K562 (cell line): Measurements from ENCODE around the gene SDK1. TPM values are rescaled to one million over a fixed set of nuclear protein-coding genes. Genes with fewer than 3 reads are reported as not detected.

Source experiments
- ATAC-seq: fragments of 200-7000 bp; cut with Tn5 transposase; 3 replicates; pipeline ENCODE4 v1.9.1; 2020; ENCODE audit warnings: moderate library complexity
- BruUV-seq: library from RNA; stranded (reverse); fragments of 400-500 nt; replicated peaks from 2 replicates; lab custom pipeline; 2021; lab: Mats Ljungman, UMichigan
- CTCF ChIA-PET: fragments of 300-600 bp; formaldehyde crosslinking; extraction: SDS; loops from one replicate; lab custom pipeline; 2021; ENCODE audit warnings: low intra/inter-chr PET ratio; lab: Yijun Ruan, JAX
- POLR2A ChIA-PET: fragments of 300-600, 350-650 bp; sonication (Branson Sonifier 250); formaldehyde crosslinking; extraction: SDS; loops from one replicate; lab custom pipeline; 2021; ENCODE audit warnings: antibody characterized with exemption, inconsistent platforms; lab: Yijun Ruan, JAX
- DNase-seq, 4 experiments: peaks; one replicate each; pipeline versions ENCODE4 v3.0.0 to v3.0.0-alpha.2; 2011 to 2018; ENCODE audit warnings: low spot score in 3 of 4, mixed read lengths in 3 of 4; ENCODE audit errors: extremely low read depth in 1 of 4
- FAIRE-seq: peaks from 2 replicates; lab custom pipeline; 2011; peaks lifted over from hg19 to GRCh38; lab: Jason Lieb, UNC
- H2AFZ ChIP-seq: 2 replicates; pipeline ENCODE4 v1.6.0; 2011; ENCODE audit warnings: low read depth, low read length, control low read depth, inconsistent platforms
- H3K27ac ChIP-seq: fragments of 200-600 bp; 3 replicates; pipeline ENCODE4 v1.8.0; 2011; ENCODE audit warnings: low read depth, mild to moderate bottlenecking, control low read depth, inconsistent platforms, low read length, moderate library complexity, mixed read lengths; ENCODE audit errors: extremely low read depth
- H3K27me3 ChIP-seq, 2 experiments: fragments of 300-600 bp in 1 of 2; 2 replicates in 1 of 2; 3 replicates in 1 of 2; pipeline versions ENCODE4 v1.6.0 to v1.8.0; 2011; ENCODE audit warnings: inconsistent platforms in 2 of 2, low read length in 2 of 2, mild to moderate bottlenecking in 1 of 2, mixed read lengths in 1 of 2, moderate library complexity in 1 of 2; ENCODE audit not compliant: control insufficient read depth in 2 of 2, insufficient read depth in 2 of 2
- H3K36me3 ChIP-seq: fragments of 300-600 bp; 3 replicates; pipeline ENCODE4 v1.8.0; 2011; ENCODE audit warnings: mild to moderate bottlenecking, low read length, inconsistent platforms; ENCODE audit not compliant: control insufficient read depth, insufficient read depth
- H3K4me1 ChIP-seq, 2 experiments: fragments of 200-600 bp in 1 of 2; replicated peaks in 1 of 2; 2 replicates in 1 of 2; 3 replicates in 1 of 2; pipeline versions ENCODE4 v1.5.1 to v1.8.0; 2011; ENCODE audit warnings: inconsistent platforms in 2 of 2, low read length in 2 of 2, mild to moderate bottlenecking in 1 of 2, mixed read lengths in 1 of 2, moderate library complexity in 1 of 2; ENCODE audit not compliant: control insufficient read depth in 2 of 2, insufficient read depth in 2 of 2
- H3K4me2 ChIP-seq: 2 replicates; pipeline ENCODE4 v1.6.1; 2011; ENCODE audit warnings: low read length, control low read depth, inconsistent platforms, mixed read lengths; ENCODE audit not compliant: insufficient read depth
- H3K4me3 ChIP-seq: fragments of 200-600 bp; sonication (generic), shearing (Covaris generic); 2 replicates; pipeline ENCODE4 v1.5.1; 2016; ENCODE audit warnings: control low read depth, inconsistent platforms
- H3K79me2 ChIP-seq: fragments of 200-600 bp; 3 replicates; pipeline ENCODE4 v1.8.0; 2011; ENCODE audit warnings: low read length, inconsistent platforms; ENCODE audit not compliant: control insufficient read depth, insufficient read depth
- H3K9ac ChIP-seq, 2 experiments: 2 replicates each; pipeline versions ENCODE4 v1.6.0 to v1.6.1; 2011; ENCODE audit warnings: low read depth in 2 of 2, low read length in 2 of 2, control low read depth in 1 of 2, inconsistent platforms in 1 of 2, mild to moderate bottlenecking in 1 of 2, mixed read lengths in 1 of 2; ENCODE audit not compliant: insufficient read depth in 1 of 2
- H3K9me1 ChIP-seq: one replicate; pipeline ENCODE4 v1.6.0; 2011; ENCODE audit warnings: inconsistent platforms, mild to moderate bottlenecking, low read length, moderate library complexity; ENCODE audit not compliant: control insufficient read depth, insufficient read depth
- H3K9me3 ChIP-seq: replicated peaks from 2 replicates; pipeline ENCODE4 v1.5.1; 2011; ENCODE audit warnings: low read depth, low read length, inconsistent platforms; ENCODE audit not compliant: control insufficient read depth, insufficient read depth
- H4K20me1 ChIP-seq: replicated peaks from 2 replicates; pipeline ENCODE4 v1.6.1; 2011; ENCODE audit warnings: low read length, inconsistent platforms, mixed read lengths; ENCODE audit not compliant: control insufficient read depth, insufficient read depth
- ATF6 ChIP-seq: sonication (generic); formaldehyde crosslinking; IDR thresholded peaks from 2 replicates; pipeline ENCODE4 v1.4.0; 2020; ENCODE audit warnings: mild to moderate bottlenecking, missing genetic modification reagents
- FOS ChIP-seq: IDR thresholded peaks from 3 replicates; pipeline ENCODE4 v1.6.1; 2011; ENCODE audit not compliant: insufficient read length; ENCODE audit errors: extremely low read depth
- RERE ChIP-seq: sonication (generic); formaldehyde crosslinking; IDR thresholded peaks from 2 replicates; pipeline ENCODE4 v1.8.0; 2023; ENCODE audit warnings: missing genetic modification reagents, mild to moderate bottlenecking, borderline replicate concordance
- SMAD4 ChIP-seq: fragments of 250-450 bp; sonication (Bioruptor Pico); conservative IDR thresholded peaks from 2 replicates; pipeline ENCODE4 v1.8.0; 2021; ENCODE audit warnings: inconsistent platforms, mild to moderate bottlenecking, moderate library complexity
- TARDBP ChIP-seq: fragments of 450-650 bp; IDR thresholded peaks from 2 replicates; pipeline ENCODE4 v1.6.1; 2016
- WGBS: fragments of 100-300 bp; shearing (Covaris generic); methylation state at CpG from one replicate; pipeline ENCODE4 v1.1.6; 2016; ENCODE audit warnings: low coverage, mixed read lengths; ENCODE audit not compliant: insufficient coverage; ENCODE audit errors: missing lambda C conversion rate; 5-methylcytosine and 5-hydroxymethylcytosine counted together
- in situ Hi-C: fragments of 300-500 bp; cut with MboI; formaldehyde crosslinking; loops from 4 replicates; pipeline ENCODE4 v1.15.0; 2018; ENCODE audit warnings: inconsistent platforms, mixed read lengths
- intact Hi-C: fragments of 100-400 bp; cut with micrococcal nuclease; formaldehyde crosslinking; loops from 2 replicates; pipeline ENCODE4 v1.14.2; 2022
- polyA plus RNA-seq, 8 experiments: library from polyadenylated mRNA; depleted of rRNA in 4 of 8; stranded (reverse) in 5 of 8; unstranded in 3 of 8; fragments of >200 nt; fragmentation: Nextera tagmentation in 2 of 8; fragmentation: Illumina TruSeq in 1 of 8; extraction: Ambion mirVana in 2 of 8; extraction: Trizol in 1 of 8; gene quantifications; 2 replicates each; pipeline versions ENCODE4 v1.2.1 to v1.2.3, GENCODE V29; 2011 to 2014; ENCODE audit warnings: inconsistent platforms in 1 of 8, missing spikeins in 1 of 8
- total RNA-seq, 7 experiments: library from RNA; depleted of rRNA in 6 of 7; stranded (reverse); fragments of >200 nt in 6 of 7; fragmentation: Illumina TruSeq in 2 of 7; extraction: Trizol in 2 of 7; gene quantifications; 2 replicates each; pipeline versions ENCODE4 v1.2.1 to v1.2.3, GENCODE V29; 2011 to 2021; ENCODE audit warnings: low replicate concordance in 1 of 7

Gene SDK1
- total and polyA plus RNA-seq, 9 of the 15 experiments (the other 6 are each of a cell fraction or from before 2014, with no cell fraction given), result 0.16 TPM; not detected in 8

GRCh38 chr7:3427957-3428356, 126.9 kb downstream of the SDK1 start:
- DNase-seq, result peak in 2 of 4 experiments; percentile 2 to 31
- H3K4me2 ChIP-seq, result no peak overlapping the region
- peak; percentile 2 for TF ChIP-seq FOS
- no peak for TF ChIP-seq TARDBP
- TF ChIP-seq RERE (CRISPR knock-in tag), result no peak
- TF ChIP-seq SMAD4, result no peak
- no peak for TF ChIP-seq ATF6 (CRISPR knock-in tag)
- no peaks in the 10 kb centered on the region for H3K9me3 ChIP-seq
- intact Hi-C loops (no loop called here), in situ Hi-C loops (no loop called here)
- H3K36me3 ChIP-seq, result no peaks in the 10 kb centered on the region
- no peaks in the 10 kb centered on the region for H3K79me2 ChIP-seq
- no peaks in the 10 kb centered on the region for H3K4me1 ChIP-seq
- no peak overlapping the region for H2AFZ ChIP-seq
- 0% methylated on average over 1 of the region's 1 CpG for WGBS
- no peak overlapping the region for H3K9ac ChIP-seq
- no peak for FAIRE-seq
- ATAC-seq, result no peak
- no peak overlapping the region for H3K4me3 ChIP-seq
- no peaks in the 10 kb centered on the region for H3K9me1 ChIP-seq
- H3K27ac ChIP-seq, result no peak overlapping the region
- ChIA-PET CTCF (no interaction called here), POLR2A (no interaction called here)
- no TSS peak for BruUV-seq
- no peaks in the 10 kb centered on the region for H4K20me1 ChIP-seq
- 0 out of 5 replicates have a peak, but pooled peaks cover 0 to 3% of the 10 kb centered on the region in 2 experiments for H3K27me3 ChIP-seq
